H9 (cell line): ENCODE measurements around the gene TSPAN2. TPM values are rescaled to one million over a fixed set of nuclear protein-coding genes. Genes with fewer than 3 reads are reported as not detected.

ENCODE experiments used
- DNase-seq: peaks from one replicate; pipeline ENCODE4 v3.0.0-alpha.2; 2017
- H2AFZ ChIP-seq: one replicate; pipeline ENCODE4 v1.6.1; 2013; ENCODE audit warnings: mild to moderate bottlenecking, low read length, control low read depth, moderate library complexity
- H2AK5ac ChIP-seq: 2 replicates; pipeline ENCODE4 v1.6.1; 2013; ENCODE audit warnings: low read length, control low read depth, mixed read lengths; ENCODE audit not compliant: insufficient read length
- H2BK120ac ChIP-seq: one replicate; pipeline ENCODE4 v1.6.1; 2013; ENCODE audit warnings: low read depth, mild to moderate bottlenecking, low read length, control low read depth, inconsistent platforms; ENCODE audit not compliant: poor library complexity, severe bottlenecking
- H2BK12ac ChIP-seq: 2 replicates; pipeline ENCODE4 v1.6.1; 2013; ENCODE audit warnings: low read length, control low read depth, mixed read lengths, low read depth; ENCODE audit not compliant: insufficient read length
- H2BK15ac ChIP-seq: 2 replicates; pipeline ENCODE4 v1.6.1; 2013; ENCODE audit warnings: low read depth, low read length, control low read depth
- H2BK20ac ChIP-seq: one replicate; pipeline ENCODE4 v1.6.1; 2013; ENCODE audit warnings: low read depth, mild to moderate bottlenecking, low read length, control low read depth, inconsistent platforms; ENCODE audit not compliant: poor library complexity, severe bottlenecking
- H2BK5ac ChIP-seq: 2 replicates; pipeline ENCODE4 v1.6.1; 2013; ENCODE audit warnings: low read length, control low read depth, mixed read lengths; ENCODE audit not compliant: insufficient read length
- H3K14ac ChIP-seq: 2 replicates; pipeline ENCODE4 v1.6.1; 2013; ENCODE audit warnings: low read length, control low read depth; ENCODE audit not compliant: insufficient read depth
- H3K18ac ChIP-seq: 2 replicates; pipeline ENCODE4 v1.6.1; 2013; ENCODE audit warnings: low read depth, mild to moderate bottlenecking, mixed read lengths, low read length, control low read depth; ENCODE audit not compliant: insufficient read length
- H3K23ac ChIP-seq: 2 replicates; pipeline ENCODE4 v1.6.1; 2013; ENCODE audit warnings: low read length, control low read depth, mixed read lengths, low read depth; ENCODE audit not compliant: insufficient read length
- H3K23me2 ChIP-seq: 2 replicates; pipeline ENCODE4 v1.6.1; 2013; ENCODE audit warnings: low read depth, mild to moderate bottlenecking, mixed read lengths, low read length, control low read depth; ENCODE audit not compliant: insufficient read length, poor library complexity, severe bottlenecking
- H3K27ac ChIP-seq: 2 replicates; pipeline ENCODE4 v1.5.1; 2013; ENCODE audit warnings: low read length, control low read depth, mixed read lengths, low read depth; ENCODE audit not compliant: insufficient read length
- H3K27me3 ChIP-seq: 2 replicates; pipeline ENCODE4 v1.6.1; 2013; ENCODE audit warnings: low read length, control low read depth, inconsistent platforms; ENCODE audit not compliant: insufficient read depth
- H3K4ac ChIP-seq: 2 replicates; pipeline ENCODE4 v1.6.1; 2013; ENCODE audit warnings: low read depth, mild to moderate bottlenecking, control low read depth, inconsistent platforms, low read length, moderate library complexity
- H3K4me1 ChIP-seq: 2 replicates; pipeline ENCODE4 v1.6.1; 2013; ENCODE audit warnings: low read length, control low read depth, inconsistent platforms; ENCODE audit not compliant: insufficient read depth
- H3K4me2 ChIP-seq: 2 replicates; pipeline ENCODE4 v1.6.1; 2013; ENCODE audit warnings: low read length, control low read depth, mixed read lengths; ENCODE audit not compliant: insufficient read length, insufficient read depth
- H3K56ac ChIP-seq: 2 replicates; pipeline ENCODE4 v1.6.1; 2013; ENCODE audit warnings: low read depth, mild to moderate bottlenecking, mixed read lengths, low read length, control low read depth; ENCODE audit not compliant: insufficient read length
- H3K79me1 ChIP-seq: 2 replicates; pipeline ENCODE4 v1.6.1; 2013; ENCODE audit warnings: low read depth, mild to moderate bottlenecking, moderate library complexity, low read length, control low read depth, inconsistent platforms; ENCODE audit not compliant: insufficient read depth, poor library complexity, severe bottlenecking
- H3K79me2 ChIP-seq: 2 replicates; pipeline ENCODE4 v1.6.1; 2013; ENCODE audit warnings: low read length, control low read depth, inconsistent platforms; ENCODE audit not compliant: insufficient read depth
- H3K9ac ChIP-seq: 2 replicates; pipeline ENCODE4 v1.6.1; 2013; ENCODE audit warnings: low read length, control low read depth, mixed read lengths; ENCODE audit not compliant: insufficient read length; ENCODE audit errors: extremely low read depth
- H3K9me3 ChIP-seq: one replicate; pipeline ENCODE4 v1.6.1; 2013; ENCODE audit warnings: low read depth, low read length, inconsistent platforms; ENCODE audit not compliant: control insufficient read depth
- H3T11ph ChIP-seq: one replicate; pipeline ENCODE4 v1.6.1; 2013; ENCODE audit warnings: mild to moderate bottlenecking, low read length, control low read depth, inconsistent platforms
- H4K20me1 ChIP-seq: one replicate; pipeline ENCODE4 v1.6.1; 2013; ENCODE audit not compliant: control insufficient read depth, insufficient read length, insufficient read depth
- H4K5ac ChIP-seq: 2 replicates; pipeline ENCODE4 v1.6.1; 2013; ENCODE audit warnings: low read depth, mild to moderate bottlenecking, mixed read lengths, low read length, control low read depth; ENCODE audit not compliant: insufficient read length
- H4K8ac ChIP-seq: replicated peaks from 2 replicates; pipeline ENCODE4 v1.6.1; 2013; ENCODE audit warnings: low read length, control low read depth, mixed read lengths, low read depth; ENCODE audit not compliant: insufficient read length
- H4K91ac ChIP-seq: 2 replicates; pipeline ENCODE4 v1.6.1; 2013; ENCODE audit warnings: low read depth, mild to moderate bottlenecking, moderate library complexity, mixed read lengths, low read length, control low read depth; ENCODE audit not compliant: insufficient read length
- H3K27ac Mint-ChIP-seq, 3 experiments: 2 replicates in 2 of 3; 3 replicates in 1 of 3; pipeline ENCODE4 v1.8.0; 2020 to 2021; ENCODE audit warnings: mixed read lengths in 3 of 3, mild to moderate bottlenecking in 1 of 3, moderate library complexity in 1 of 3
- H3K27me3 Mint-ChIP-seq: 2 replicates; pipeline ENCODE4 v1.8.0; 2021; ENCODE audit warnings: low read depth, mild to moderate bottlenecking, moderate library complexity, mixed read lengths
- H3K36me3 Mint-ChIP-seq, 3 experiments: 2 replicates in 2 of 3; 3 replicates in 1 of 3; pipeline ENCODE4 v1.8.0; 2020 to 2021; ENCODE audit warnings: low read depth in 3 of 3, mixed read lengths in 3 of 3; ENCODE audit not compliant: insufficient read depth in 1 of 3
- H3K4me1 Mint-ChIP-seq, 2 experiments: 2 replicates each; pipeline ENCODE4 v1.8.0; 2020; ENCODE audit warnings: mixed read lengths in 2 of 2
- H3K4me3 Mint-ChIP-seq, 2 experiments: 2 replicates in 1 of 2; 3 replicates in 1 of 2; pipeline ENCODE4 v1.8.0; 2020 to 2021; ENCODE audit warnings: mild to moderate bottlenecking in 2 of 2, mixed read lengths in 2 of 2, moderate library complexity in 1 of 2
- H3K9me3 Mint-ChIP-seq, 2 experiments: 2 replicates in 1 of 2; 3 replicates in 1 of 2; pipeline ENCODE4 v1.8.0; 2020; ENCODE audit warnings: mild to moderate bottlenecking in 2 of 2, mixed read lengths in 2 of 2, moderate library complexity in 1 of 2
- WGBS: extraction: QIAGEN DNeasy Blood & Tissue Kit; methylation state at CpG from one replicate; pipeline ENCODE4 v1.1.7; 2013; ENCODE audit warnings: missing lambda C conversion rate, low lambda C conversion rate, mixed read lengths; ENCODE audit not compliant: insufficient read length; ENCODE audit errors: extremely low coverage; 5-methylcytosine and 5-hydroxymethylcytosine counted together
- total RNA-seq: library from RNA; stranded (reverse); gene quantifications from 2 replicates; pipeline ENCODE4 v1.2.1, GENCODE V29; 2021
- TF ChIP-seq, protein P1 (sequence below): fragments of 200-600 bp; sonication (generic); conservative IDR thresholded peaks from 3 replicates; pipeline ENCODE4 v1.8.0; 2021; ENCODE audit warnings: antibody characterized with exemption, mild to moderate bottlenecking

TSPAN2 gene
- total RNA-seq, 1 experiment from 2014 or later, result 10.8 TPM

DNA sequence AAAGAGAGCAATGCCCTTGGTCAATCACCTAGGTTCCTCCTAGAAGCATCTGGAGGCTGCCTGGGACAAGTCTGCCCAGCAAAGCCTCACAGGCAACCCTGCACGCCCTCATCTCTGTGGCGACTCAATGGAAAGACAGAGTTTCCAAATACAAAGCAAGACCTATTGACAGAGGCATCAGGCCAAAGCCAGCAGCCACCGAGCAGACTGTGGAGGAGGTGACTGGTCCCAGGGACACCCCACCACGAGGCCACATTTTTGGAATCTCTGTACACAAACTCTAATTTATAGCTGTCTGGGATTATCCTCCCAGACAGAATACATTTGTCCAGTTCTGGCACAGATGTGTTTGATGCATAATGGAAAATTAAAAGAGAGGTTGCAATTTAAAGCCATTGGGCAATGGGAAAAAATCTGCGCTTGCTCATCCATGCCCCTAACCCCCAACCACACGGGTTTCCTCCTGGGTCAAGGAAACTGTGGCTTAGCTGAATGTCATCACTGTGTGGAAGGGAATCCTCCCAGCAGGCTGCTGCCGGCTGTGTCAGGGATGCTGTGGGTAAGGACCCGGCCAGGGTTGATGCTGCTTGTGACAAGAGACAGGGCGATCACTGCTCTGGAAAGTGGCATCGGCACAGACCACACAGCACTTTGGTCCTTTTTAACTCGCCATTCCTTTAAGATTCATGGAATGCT lies 14.3 kb downstream of the TSPAN2 start:
- Histone ChIP-seq H3T11ph (no peak overlapping the region), H3K27ac (no peak overlapping the region), H3K79me1 (no peaks in the 10 kb centered on the region), H2BK12ac (no peak overlapping the region), H2BK20ac (no peak overlapping the region), H2AFZ (no peak overlapping the region), H2AK5ac (no peak overlapping the region), H2BK5ac (no peak overlapping the region), H4K8ac (no peak overlapping the region), H3K27me3 (no peaks in the 10 kb centered on the region), H2BK120ac (no peak overlapping the region), H3K9me3 (no peaks in the 10 kb centered on the region), H3K14ac (no peak overlapping the region; the same call in 1 of the 2 replicates), H3K9ac (no peak overlapping the region), H3K4me2 (no peak overlapping the region), H4K5ac (no peak overlapping the region), H3K56ac (no peak overlapping the region), H3K23ac (no peak overlapping the region), H4K91ac (no peak overlapping the region), H4K20me1 (no peaks in the 10 kb centered on the region), H2BK15ac (no peak overlapping the region), H3K4me1 (no peaks in the 10 kb centered on the region), H3K18ac (no peak overlapping the region), H3K4ac (no peak overlapping the region), H3K79me2 (no peaks in the 10 kb centered on the region), H3K23me2 (no peaks in the 10 kb centered on the region)
- no CpG with 5 or more reads among the region's 11 CpGs for WGBS
- TF ChIP-seq, protein P1, sequence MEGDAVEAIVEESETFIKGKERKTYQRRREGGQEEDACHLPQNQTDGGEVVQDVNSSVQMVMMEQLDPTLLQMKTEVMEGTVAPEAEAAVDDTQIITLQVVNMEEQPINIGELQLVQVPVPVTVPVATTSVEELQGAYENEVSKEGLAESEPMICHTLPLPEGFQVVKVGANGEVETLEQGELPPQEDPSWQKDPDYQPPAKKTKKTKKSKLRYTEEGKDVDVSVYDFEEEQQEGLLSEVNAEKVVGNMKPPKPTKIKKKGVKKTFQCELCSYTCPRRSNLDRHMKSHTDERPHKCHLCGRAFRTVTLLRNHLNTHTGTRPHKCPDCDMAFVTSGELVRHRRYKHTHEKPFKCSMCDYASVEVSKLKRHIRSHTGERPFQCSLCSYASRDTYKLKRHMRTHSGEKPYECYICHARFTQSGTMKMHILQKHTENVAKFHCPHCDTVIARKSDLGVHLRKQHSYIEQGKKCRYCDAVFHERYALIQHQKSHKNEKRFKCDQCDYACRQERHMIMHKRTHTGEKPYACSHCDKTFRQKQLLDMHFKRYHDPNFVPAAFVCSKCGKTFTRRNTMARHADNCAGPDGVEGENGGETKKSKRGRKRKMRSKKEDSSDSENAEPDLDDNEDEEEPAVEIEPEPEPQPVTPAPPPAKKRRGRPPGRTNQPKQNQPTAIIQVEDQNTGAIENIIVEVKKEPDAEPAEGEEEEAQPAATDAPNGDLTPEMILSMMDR, result no peak
- H3K36me3 Mint-ChIP-seq, result no peaks in the 10 kb centered on the region
- H3K27me3 Mint-ChIP-seq, result no peaks in the 10 kb centered on the region
- no peak for DNase-seq
- no peak overlapping the region for H3K4me3 Mint-ChIP-seq
- no peaks in the 10 kb centered on the region for H3K9me3 Mint-ChIP-seq
- no peak overlapping the region for H3K27ac Mint-ChIP-seq
- H3K4me1 Mint-ChIP-seq, result peaks cover 12 to 15% of the 10 kb centered on the region in 2 experiments
